ENCODE measurements around the gene TRIM39. TPM values are rescaled to one million over a fixed set of nuclear protein-coding genes. Genes with fewer than 3 reads are reported as not detected.

TRIM39 gene
- polyA plus RNA-seq, 1 donor from 2014 or later: 9.2 TPM

DNA sequence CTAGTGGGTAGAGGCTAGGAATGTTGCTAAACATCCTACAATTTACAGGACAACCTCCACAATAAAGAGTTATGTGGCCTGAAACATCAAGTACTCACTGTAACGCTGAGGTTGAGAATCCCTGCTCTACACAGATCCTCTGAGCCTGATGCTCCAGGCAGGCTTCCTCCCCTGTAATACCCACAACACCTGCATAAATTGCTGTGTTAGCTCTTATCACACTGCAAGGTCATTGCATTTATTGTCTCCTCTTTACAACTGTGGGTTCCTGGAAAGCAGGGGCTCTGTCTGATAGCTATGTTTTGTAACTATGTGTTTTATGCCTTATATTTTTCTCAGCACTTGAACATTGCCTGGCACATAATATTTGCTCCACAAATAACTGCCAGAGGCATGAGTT, 29.8 kb downstream of the TRIM39 start:
- Histone ChIP-seq H3K9ac (ENCODE audit: low read length) (no peak overlapping the region), H3K79me2 (replicated peaks; ENCODE audit: insufficient read depth, low read length) (no peaks in the 10 kb centered on the region), H3K4me3 (ENCODE audit: low read length) (no peak overlapping the region), H4K20me1 (ENCODE audit: insufficient read depth) (no peaks in the 10 kb centered on the region), H3K27me3 (ENCODE audit: insufficient read depth, low read depth, low read length) (peaks cover 34% of the 10 kb centered on the region), H3K4me2 (ENCODE audit: low read length) (no peak overlapping the region), H3F3A (ENCODE audit: insufficient read depth, low read length, poor library complexity, severe bottlenecking) (no peaks in the 10 kb centered on the region), H3K9me3 (ENCODE audit: low read length) (no peaks in the 10 kb centered on the region), H3K36me3 (ENCODE audit: insufficient read depth, low read length) (no peaks in the 10 kb centered on the region), H2AFZ (ENCODE audit: low read depth, low read length) (no peak overlapping the region), H3K9me2 (ENCODE audit: insufficient read depth, low read length) (no peaks in the 10 kb centered on the region), H3K27ac (ENCODE audit: low read length) (no peak overlapping the region)
- no peak for TF ChIP-seq EZH2 (IDR thresholded peaks at IDR 0.05; ENCODE audit: borderline replicate concordance, insufficient read depth, low read length, poor library complexity, severe bottlenecking)
- TF ChIP-seq SMC3 (conservative IDR thresholded peaks at IDR 0.05; ENCODE audit: poor library complexity): no peak
- no peak for TF ChIP-seq RAD21 (conservative IDR thresholded peaks at IDR 0.05)
- TF ChIP-seq, protein P1, sequence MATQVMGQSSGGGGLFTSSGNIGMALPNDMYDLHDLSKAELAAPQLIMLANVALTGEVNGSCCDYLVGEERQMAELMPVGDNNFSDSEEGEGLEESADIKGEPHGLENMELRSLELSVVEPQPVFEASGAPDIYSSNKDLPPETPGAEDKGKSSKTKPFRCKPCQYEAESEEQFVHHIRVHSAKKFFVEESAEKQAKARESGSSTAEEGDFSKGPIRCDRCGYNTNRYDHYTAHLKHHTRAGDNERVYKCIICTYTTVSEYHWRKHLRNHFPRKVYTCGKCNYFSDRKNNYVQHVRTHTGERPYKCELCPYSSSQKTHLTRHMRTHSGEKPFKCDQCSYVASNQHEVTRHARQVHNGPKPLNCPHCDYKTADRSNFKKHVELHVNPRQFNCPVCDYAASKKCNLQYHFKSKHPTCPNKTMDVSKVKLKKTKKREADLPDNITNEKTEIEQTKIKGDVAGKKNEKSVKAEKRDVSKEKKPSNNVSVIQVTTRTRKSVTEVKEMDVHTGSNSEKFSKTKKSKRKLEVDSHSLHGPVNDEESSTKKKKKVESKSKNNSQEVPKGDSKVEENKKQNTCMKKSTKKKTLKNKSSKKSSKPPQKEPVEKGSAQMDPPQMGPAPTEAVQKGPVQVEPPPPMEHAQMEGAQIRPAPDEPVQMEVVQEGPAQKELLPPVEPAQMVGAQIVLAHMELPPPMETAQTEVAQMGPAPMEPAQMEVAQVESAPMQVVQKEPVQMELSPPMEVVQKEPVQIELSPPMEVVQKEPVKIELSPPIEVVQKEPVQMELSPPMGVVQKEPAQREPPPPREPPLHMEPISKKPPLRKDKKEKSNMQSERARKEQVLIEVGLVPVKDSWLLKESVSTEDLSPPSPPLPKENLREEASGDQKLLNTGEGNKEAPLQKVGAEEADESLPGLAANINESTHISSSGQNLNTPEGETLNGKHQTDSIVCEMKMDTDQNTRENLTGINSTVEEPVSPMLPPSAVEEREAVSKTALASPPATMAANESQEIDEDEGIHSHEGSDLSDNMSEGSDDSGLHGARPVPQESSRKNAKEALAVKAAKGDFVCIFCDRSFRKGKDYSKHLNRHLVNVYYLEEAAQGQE (IDR thresholded peaks at IDR 0.05; ENCODE audit: borderline replicate concordance): no peak
- no peak for TF ChIP-seq TAF1 (IDR thresholded peaks at IDR 0.05; ENCODE audit: low read depth)
- TF ChIP-seq MXI1 (conservative IDR thresholded peaks at IDR 0.05; ENCODE audit: poor library complexity, severe bottlenecking): no peak
- no peak for TF ChIP-seq CTCF (IDR thresholded peaks at IDR 0.05; ENCODE audit: poor library complexity, severe bottlenecking)
- no peak for TF ChIP-seq EP300 (conservative IDR thresholded peaks at IDR 0.05; ENCODE audit: poor library complexity, severe bottlenecking)
- no peak for TF ChIP-seq POLR2AphosphoS5 (IDR thresholded peaks at IDR 0.05)

GRCh38 chr6:30357678-30358540, 31.2 kb downstream of the TRIM39 start:
- Histone ChIP-seq H3K36me3 (ENCODE audit: insufficient read depth, low read length) (no peaks in the 10 kb centered on the region), H3F3A (ENCODE audit: insufficient read depth, low read length, poor library complexity, severe bottlenecking) (no peaks in the 10 kb centered on the region), H3K79me2 (replicated peaks; ENCODE audit: insufficient read depth, low read length) (no peaks in the 10 kb centered on the region), H3K4me3 (ENCODE audit: low read length) (peak overlapping the region; percentile 69), H3K27ac (ENCODE audit: low read length) (no peak overlapping the region), H3K9ac (ENCODE audit: low read length) (peak overlapping the region; percentile 65), H3K9me3 (ENCODE audit: low read length) (no peaks in the 10 kb centered on the region), H3K4me2 (ENCODE audit: low read length) (peak overlapping the region; percentile 27), H3K27me3 (ENCODE audit: insufficient read depth, low read depth, low read length) (peaks cover 34% of the 10 kb centered on the region), H3K9me2 (ENCODE audit: insufficient read depth, low read length) (no peaks in the 10 kb centered on the region), H2AFZ (ENCODE audit: low read depth, low read length) (no peak overlapping the region), H4K20me1 (ENCODE audit: insufficient read depth) (no peaks in the 10 kb centered on the region)
- TF ChIP-seq EZH2 (IDR thresholded peaks at IDR 0.05; ENCODE audit: borderline replicate concordance, insufficient read depth, low read length, poor library complexity, severe bottlenecking) (no peak), POLR2AphosphoS5 (IDR thresholded peaks at IDR 0.05) (peak; percentile 29), EP300 (conservative IDR thresholded peaks at IDR 0.05; ENCODE audit: poor library complexity, severe bottlenecking) (no peak), RAD21 (conservative IDR thresholded peaks at IDR 0.05) (peak; percentile 82), MXI1 (conservative IDR thresholded peaks at IDR 0.05; ENCODE audit: poor library complexity, severe bottlenecking) (peak; percentile 26), CTCF (IDR thresholded peaks at IDR 0.05; ENCODE audit: poor library complexity, severe bottlenecking) (peak; percentile 89), SMC3 (conservative IDR thresholded peaks at IDR 0.05; ENCODE audit: poor library complexity) (peak; percentile 71), TAF1 (IDR thresholded peaks at IDR 0.05; ENCODE audit: low read depth) (no peak)
- TF ChIP-seq, protein P1 (IDR thresholded peaks at IDR 0.05; ENCODE audit: borderline replicate concordance): no peak
